Mammary epithelial cell (primary cell): ENCODE measurements around the gene TGM1.

Experiments
- CTCF ChIP-seq, 2 donors: IDR thresholded peaks in 1 of 2; conservative IDR thresholded peaks in 1 of 2; 2 replicates each; pipeline ENCODE4 v1.5.1; 2011 to 2012; ENCODE audit warnings: inconsistent platforms in 2 of 2, low read length in 2 of 2, mild to moderate bottlenecking in 2 of 2, control low read depth in 1 of 2, low read depth in 1 of 2; ENCODE audit not compliant: insufficient read depth in 1 of 2; ENCODE audit errors: extremely low read depth in 1 of 2
- EZH2 ChIP-seq: IDR thresholded peaks from 2 replicates; pipeline ENCODE4 v1.6.1; 2012; ENCODE audit warnings: low read length, inconsistent platforms, borderline replicate concordance

- no peak for TF ChIP-seq CTCF (conservative IDR thresholded peaks at IDR 0.05 in 1 of 2, IDR thresholded peaks at IDR 0.05 in 1 of 2; ENCODE audit: extremely low read depth in 1 of 2, insufficient read depth in 1 of 2, low read depth in 1 of 2, low read length in 2 of 2)
- TF ChIP-seq EZH2 = no peak
These were observed 10.5 kb downstream of the TGM1 start for GRCh38 chr14:24252289-24253124.
